Esophagus squamous epithelium (tissue), 5 donors: Measurements from ENCODE around the gene PIEZO1. TPM values are rescaled to one million over a fixed set of nuclear protein-coding genes. Genes with fewer than 3 reads are reported as not detected.

Experiments used
- DNase-seq: peaks from one replicate; lab custom pipeline; 2025; lab: John Stamatoyannopoulos, UW
- H3K27ac ChIP-seq, 4 donors: fragments of 200-600 bp; sonication (generic); one replicate each; pipeline ENCODE4 v1.5.1; 2016 to 2019; ENCODE audit warnings: mild to moderate bottlenecking in 1 of 4
- H3K27me3 ChIP-seq, 4 donors: fragments of 200-600 bp; sonication (generic); 1 replicate in 3 of 4; 2 replicates in 1 of 4; pipeline versions ENCODE4 v1.5.1 to v1.6.0; 2017 to 2021; ENCODE audit warnings: antibody characterized with exemption in 1 of 4
- H3K36me3 ChIP-seq, 3 donors: fragments of 200-600 bp; sonication (generic); one replicate each; pipeline ENCODE4 v1.5.1; 2016 to 2019
- H3K4me1 ChIP-seq, 3 donors: fragments of 200-600 bp; sonication (generic); one replicate each; pipeline ENCODE4 v1.5.1; 2017 to 2019
- H3K4me3 ChIP-seq, 4 donors: fragments of 200-600 bp; sonication (generic); 1 replicate in 3 of 4; 2 replicates in 1 of 4; pipeline ENCODE4 v1.5.1; 2016 to 2019; ENCODE audit warnings: mild to moderate bottlenecking in 2 of 4, moderate library complexity in 1 of 4
- H3K9me3 ChIP-seq, 3 donors: fragments of 200-600 bp; sonication (generic); one replicate each; pipeline ENCODE4 v1.5.1; 2016 to 2019
- POLR2A ChIP-seq, 4 donors: fragments of 450-650 bp; IDR thresholded peaks; one replicate each; pipeline ENCODE4 v1.6.1; 2017; ENCODE audit warnings: antibody characterized with exemption in 4 of 4, mild to moderate bottlenecking in 4 of 4, moderate library complexity in 3 of 4
- WGBS, 2 donors: methylation state at CpG; one replicate each; pipeline ENCODE4 v1.1.5; 2018; 5-methylcytosine and 5-hydroxymethylcytosine counted together
- intact Hi-C: fragments of 100-400 bp; cut with DNase I; formaldehyde crosslinking; loops from one replicate; pipeline ENCODE4 v1.15.0; 2022
- total RNA-seq, 4 donors: library from RNA; depleted of rRNA; stranded (reverse); fragments of >200 nt; gene quantifications; one replicate each; pipeline ENCODE4 v1.1.0, GENCODE V29; 2016
- TF ChIP-seq, protein P1 (sequence below), 6 experiments: fragments of 450-650 bp in 4 of 6; fragments of 200-600 bp in 2 of 6; sonication (generic) in 2 of 6; IDR thresholded peaks; one replicate each; pipeline ENCODE4 v1.5.1; 2016 to 2019; ENCODE audit warnings: antibody characterized with exemption in 6 of 6, mild to moderate bottlenecking in 4 of 6, moderate library complexity in 4 of 6
- donor health status: DM: yes; HTN: yes; CAD: no.

PIEZO1 gene
- total RNA-seq, 4 donors from 2014 or later: 46.0 to 131 (median 103) TPM

DNA sequence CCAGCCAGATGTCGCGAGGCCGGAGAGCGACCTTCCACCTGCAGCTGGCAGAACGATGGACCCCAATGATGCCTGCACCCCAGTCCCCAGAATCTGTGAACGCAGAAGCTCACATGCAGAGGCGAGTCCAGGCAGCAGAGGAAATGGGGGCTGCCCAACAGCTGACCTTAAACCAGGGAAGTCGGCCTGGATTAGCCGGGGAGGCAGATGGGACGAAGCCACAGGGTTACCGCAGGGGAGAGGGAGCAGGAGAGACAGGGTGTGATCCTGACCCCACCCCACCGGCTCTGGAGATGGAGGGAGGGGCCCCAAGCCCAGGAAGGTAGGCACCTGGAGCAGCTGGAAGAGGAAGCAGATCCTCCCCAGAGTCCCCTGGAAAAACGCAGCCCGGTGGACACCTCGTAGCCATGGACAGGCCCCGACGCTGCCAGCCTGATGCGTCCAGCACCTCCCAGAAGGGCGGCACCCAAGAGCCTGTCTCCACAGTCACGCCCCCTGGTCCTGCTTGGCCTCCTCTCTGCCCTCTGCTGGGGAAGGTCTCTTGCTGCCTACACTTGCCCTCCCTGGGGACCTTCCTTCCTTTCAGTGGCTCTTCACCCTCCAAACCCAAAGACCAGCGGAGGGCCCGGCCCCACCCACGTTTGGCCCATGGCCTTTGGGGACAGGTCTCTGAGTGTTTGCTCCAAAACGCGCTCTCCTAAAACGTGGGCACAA is 37.3 kb downstream of the PIEZO1 start:
- Histone ChIP-seq H3K4me3 (no peak overlapping the region), H3K27ac (peak overlapping the region in 2 of 4 donors; percentile 39 to 77), H3K27me3 (no peaks in the 10 kb centered on the region), H3K9me3 (no peaks in the 10 kb centered on the region), H3K36me3 (peaks cover 0 to 40% (median 0%) of the 10 kb centered on the region in 3 donors), H3K4me1 (peaks cover 19 to 58% (median 45%) of the 10 kb centered on the region in 3 donors)
- TF ChIP-seq POLR2A (IDR thresholded peaks at IDR 0.05): no peak
- TF ChIP-seq, protein P1, sequence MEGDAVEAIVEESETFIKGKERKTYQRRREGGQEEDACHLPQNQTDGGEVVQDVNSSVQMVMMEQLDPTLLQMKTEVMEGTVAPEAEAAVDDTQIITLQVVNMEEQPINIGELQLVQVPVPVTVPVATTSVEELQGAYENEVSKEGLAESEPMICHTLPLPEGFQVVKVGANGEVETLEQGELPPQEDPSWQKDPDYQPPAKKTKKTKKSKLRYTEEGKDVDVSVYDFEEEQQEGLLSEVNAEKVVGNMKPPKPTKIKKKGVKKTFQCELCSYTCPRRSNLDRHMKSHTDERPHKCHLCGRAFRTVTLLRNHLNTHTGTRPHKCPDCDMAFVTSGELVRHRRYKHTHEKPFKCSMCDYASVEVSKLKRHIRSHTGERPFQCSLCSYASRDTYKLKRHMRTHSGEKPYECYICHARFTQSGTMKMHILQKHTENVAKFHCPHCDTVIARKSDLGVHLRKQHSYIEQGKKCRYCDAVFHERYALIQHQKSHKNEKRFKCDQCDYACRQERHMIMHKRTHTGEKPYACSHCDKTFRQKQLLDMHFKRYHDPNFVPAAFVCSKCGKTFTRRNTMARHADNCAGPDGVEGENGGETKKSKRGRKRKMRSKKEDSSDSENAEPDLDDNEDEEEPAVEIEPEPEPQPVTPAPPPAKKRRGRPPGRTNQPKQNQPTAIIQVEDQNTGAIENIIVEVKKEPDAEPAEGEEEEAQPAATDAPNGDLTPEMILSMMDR (IDR thresholded peaks at IDR 0.05): peak in 4 of 6 experiments; percentile 4 to 53 (median 18)
- intact Hi-C loops: no loop called here
- DNase-seq: no peak
- WGBS, 2 donors: 78% methylated on average over 17 to 18 of the region's 26 CpGs

DNA sequence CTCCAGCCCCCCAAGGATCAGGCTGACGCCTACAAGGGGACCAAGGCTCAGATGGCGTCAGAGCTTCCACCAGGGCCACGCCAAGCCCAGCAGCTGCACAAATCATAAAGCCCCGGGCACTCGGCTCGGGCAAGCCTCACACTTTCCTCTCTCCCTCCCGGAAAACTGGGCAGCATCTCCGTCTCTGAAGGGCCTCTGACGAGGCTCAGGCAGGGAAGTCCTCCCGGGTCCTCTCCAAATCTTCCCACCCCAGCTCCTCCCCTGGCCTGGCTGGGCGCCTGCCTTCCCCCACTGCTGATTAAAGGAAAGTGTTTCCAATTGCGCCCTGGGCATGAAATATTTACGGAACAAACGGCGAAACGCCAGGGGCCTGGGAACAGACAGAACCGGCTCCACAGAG is 38.5 kb downstream of the PIEZO1 start:
- intact Hi-C loops: no loop called here
- no peak for DNase-seq
- 34% methylated on average over 3 of the region's 17 CpGs; no CpG with 5 or more reads in 1 of the 2 donors for WGBS, 2 donors

DNA sequence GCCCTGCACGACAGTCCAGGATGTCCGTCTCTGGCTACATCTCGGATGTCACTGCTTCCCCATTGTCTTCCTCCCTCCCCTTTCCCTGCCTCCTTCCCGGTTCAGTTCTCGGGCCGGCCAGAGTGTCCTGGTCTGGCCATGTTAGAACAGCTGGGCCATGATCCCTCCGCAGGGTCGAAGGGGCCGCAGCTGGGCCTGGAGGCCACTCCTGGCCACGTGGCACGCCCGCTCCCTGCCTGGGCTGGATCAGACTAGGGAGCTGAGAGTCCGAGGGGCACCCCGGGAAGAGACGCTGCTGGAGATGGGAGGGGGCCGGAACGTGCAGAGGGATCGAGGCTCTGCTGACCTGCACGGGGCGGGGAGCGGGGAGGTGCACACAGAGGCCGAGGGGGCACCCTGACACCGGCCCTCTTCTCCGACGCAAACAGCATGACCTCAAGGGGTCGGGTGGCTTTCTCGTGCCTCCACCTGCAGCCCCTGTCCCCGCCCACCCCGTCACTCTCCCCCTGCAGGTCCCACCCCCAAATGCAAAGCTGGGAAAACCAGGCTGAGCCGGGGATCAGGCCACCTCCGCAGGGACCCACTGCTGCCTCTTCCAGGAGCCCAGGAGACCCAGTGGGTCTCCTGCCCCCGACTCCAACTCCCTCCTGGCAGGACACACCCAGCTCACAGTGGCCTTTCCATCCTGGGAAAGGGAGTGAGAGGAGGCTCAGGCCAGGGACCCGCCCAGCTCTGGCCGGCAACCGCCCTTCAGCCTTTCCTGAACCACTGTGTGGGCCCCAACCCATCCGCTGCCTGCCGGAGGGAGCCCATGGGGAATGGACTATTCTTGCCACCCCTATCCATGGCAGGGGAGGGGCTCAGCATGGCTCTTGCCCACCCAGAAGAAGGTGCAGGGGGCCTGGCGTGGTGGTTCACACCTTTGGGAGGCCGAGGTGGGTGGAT is 40.2 kb downstream of the PIEZO1 start:
- H3K27ac ChIP-seq: peak overlapping the region in 2 of 4 donors; percentile 3 to 28
- no peak overlapping the region for H3K4me3 ChIP-seq
- peaks cover 19 to 66% (median 49%) of the 10 kb centered on the region in 3 donors for H3K4me1 ChIP-seq
- no peaks in the 10 kb centered on the region for H3K27me3 ChIP-seq
- no peak for DNase-seq
- no peak for TF ChIP-seq POLR2A (IDR thresholded peaks at IDR 0.05)
- TF ChIP-seq, protein P1 (IDR thresholded peaks at IDR 0.05): no peak
- no peaks in the 10 kb centered on the region for H3K9me3 ChIP-seq
- peaks cover 3 to 50% (median 14%) of the 10 kb centered on the region in 3 donors for H3K36me3 ChIP-seq
- WGBS, 2 donors: 58 to 80% methylated on average over 2 to 7 of the region's 39 CpGs
- intact Hi-C loops: no loop called here

More for the DNA sequence above, 38.5 kb downstream of the PIEZO1 start:
- Histone ChIP-seq H3K4me3 (peak overlapping the region in 1 of 4 donors; percentile 15), H3K9me3 (no peaks in the 10 kb centered on the region), H3K27ac (peak overlapping the region; percentile 27 to 77 (median 66)), H3K27me3 (no peaks in the 10 kb centered on the region), H3K4me1 (peaks cover 19 to 59% (median 45%) of the 10 kb centered on the region in 3 donors), H3K36me3 (peaks cover 0 to 45% (median 7%) of the 10 kb centered on the region in 3 donors)
- TF ChIP-seq POLR2A (IDR thresholded peaks at IDR 0.05): no peak
- TF ChIP-seq, protein P1 (IDR thresholded peaks at IDR 0.05): no peak

DNA sequence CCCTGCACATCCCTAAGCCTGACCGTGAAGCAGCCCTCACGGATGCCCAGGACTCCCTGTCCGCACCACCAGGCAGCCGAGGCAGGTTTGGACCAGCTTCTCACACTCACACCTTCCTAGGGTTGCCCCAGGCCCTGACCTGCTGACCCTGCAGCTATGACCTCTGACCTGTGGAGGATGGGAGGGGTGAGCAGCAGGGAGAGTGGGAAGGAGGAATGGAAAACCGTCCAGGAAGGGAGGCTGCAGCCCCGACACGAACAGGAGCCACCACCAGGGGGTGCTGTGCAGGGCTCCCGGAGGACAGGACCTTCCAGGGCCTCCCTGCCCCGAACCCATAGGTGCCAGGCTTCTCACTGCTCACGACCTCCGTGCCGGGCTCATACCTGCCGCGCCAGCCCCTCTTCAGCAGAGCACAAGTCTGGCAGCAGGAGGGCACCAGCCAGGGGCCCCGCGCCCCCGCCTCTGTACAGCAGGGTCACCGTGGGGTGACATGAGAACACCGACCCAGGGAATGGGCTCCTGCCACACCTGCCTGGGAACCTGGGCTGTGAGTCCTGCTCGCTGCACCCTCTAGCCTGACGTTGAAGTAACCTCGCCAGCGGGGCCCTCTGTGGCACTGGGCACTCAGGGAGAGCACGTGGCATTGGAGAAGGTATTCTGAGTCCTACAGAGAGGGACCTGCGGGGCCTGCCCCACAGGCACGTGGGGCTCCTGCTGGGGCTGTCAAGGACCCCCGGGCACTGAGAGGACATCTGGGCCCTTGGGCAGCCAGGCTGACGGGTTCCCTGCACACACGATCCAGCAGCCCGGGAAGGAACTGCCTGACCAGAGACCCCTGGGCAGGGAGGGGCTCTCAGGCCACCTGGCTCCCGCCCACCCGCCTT is 41.1 kb downstream of the PIEZO1 start:
- Histone ChIP-seq H3K27me3 (no peaks in the 10 kb centered on the region), H3K4me3 (no peak overlapping the region), H3K27ac (peak overlapping the region in 2 of 4 donors; percentile 28 to 42), H3K9me3 (no peaks in the 10 kb centered on the region), H3K36me3 (peaks cover 3 to 53% (median 14%) of the 10 kb centered on the region in 3 donors), H3K4me1 (peaks cover 24 to 76% (median 58%) of the 10 kb centered on the region in 3 donors)
- 28 to 91% methylated on average over 4 to 14 of the region's 32 CpGs for WGBS, 2 donors
- no peak for TF ChIP-seq POLR2A (IDR thresholded peaks at IDR 0.05)
- TF ChIP-seq, protein P1 (IDR thresholded peaks at IDR 0.05): peak; percentile 77 to 93 (median 86)
- DNase-seq: no peak
- intact Hi-C loops: no loop called here
